ENCODE data around the gene DDX31.
"Not testable (repeated sequence)": the region's sequence is repeated elsewhere in the genome, so short reads cannot be mapped to it uniquely, and the experiment has no call there.

DNA sequence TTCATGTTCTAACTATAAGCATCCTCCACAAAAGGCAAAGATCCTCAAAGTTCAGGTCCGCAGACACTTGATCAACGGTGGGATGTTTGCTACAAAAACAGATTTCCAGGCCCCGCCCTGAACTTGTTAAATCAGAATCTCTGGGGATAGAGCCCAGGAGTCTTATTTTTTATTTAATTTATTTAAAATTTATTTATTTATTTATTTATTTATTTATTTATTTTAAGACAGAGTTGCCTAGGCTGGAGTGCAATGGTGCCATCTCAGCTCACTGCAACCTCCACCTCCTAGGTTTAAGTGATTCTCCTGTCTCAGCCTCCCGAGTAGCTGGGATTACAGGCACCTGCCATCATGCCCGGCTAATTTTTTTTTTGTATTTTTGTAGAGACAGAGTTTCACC lies 41.4 kb upstream of the DDX31 start:
- not testable (repeated sequence) for TF ChIP-seq CTCF (IDR thresholded peaks at IDR 0.05); POLR2A (IDR thresholded peaks at IDR 0.05); EP300 (IDR thresholded peaks at IDR 0.05; ENCODE audit: low read depth)
